A673 (cell line): ENCODE measurements around the gene RSPH1. TPM values are rescaled to one million over a fixed set of nuclear protein-coding genes. Genes with fewer than 3 reads are reported as not detected.

Source experiments
- BruUV-seq: library from RNA; stranded (reverse); fragments of 400-500 nt; replicated peaks from 2 replicates; lab custom pipeline; 2021; lab: Mats Ljungman, UMichigan
- CTCF ChIA-PET: fragments of 300-600 bp; sonication (Branson Sonifier 250); formaldehyde crosslinking; loops from one replicate; lab custom pipeline; 2022; ENCODE audit warnings: antibody characterized with exemption; lab: Charles Lee
- POLR2A ChIA-PET: fragments of 300-600 bp; sonication (Branson Sonifier 250); formaldehyde crosslinking; loops from one replicate; lab custom pipeline; 2022; ENCODE audit warnings: antibody characterized with exemption; ENCODE audit not compliant: low non-redundant PET; lab: Charles Lee
- DNase-seq: peaks from one replicate; pipeline ENCODE4 v3.0.0-alpha.2; 2015; ENCODE audit warnings: low spot score
- H3K27ac ChIP-seq: fragments of 200-600 bp; sonication (generic); 2 replicates; pipeline ENCODE4 v1.5.1; 2016; ENCODE audit warnings: mixed run types, low read depth, mild to moderate bottlenecking, mixed read lengths, antibody characterized with exemption, low read length; ENCODE audit not compliant: poor library complexity, severe bottlenecking
- H3K27me3 ChIP-seq: fragments of 200-600 bp; sonication (generic); replicated peaks from 2 replicates; pipeline ENCODE4 v1.6.1; 2017; ENCODE audit warnings: mixed run types, low read depth, mild to moderate bottlenecking, mixed read lengths, antibody characterized with exemption, low read length; ENCODE audit not compliant: insufficient read depth, poor library complexity
- H3K36me3 ChIP-seq: fragments of 200-600 bp; sonication (generic); 2 replicates; pipeline ENCODE4 v1.6.1; 2016; ENCODE audit warnings: mixed run types, mild to moderate bottlenecking, mixed read lengths, antibody characterized with exemption, low read length; ENCODE audit not compliant: insufficient read depth, poor library complexity, severe bottlenecking
- H3K4me1 ChIP-seq: fragments of 200-600 bp; sonication (generic); 2 replicates; pipeline ENCODE4 v1.6.1; 2017; ENCODE audit warnings: mixed run types, mild to moderate bottlenecking, mixed read lengths, antibody characterized with exemption, low read length; ENCODE audit not compliant: insufficient read depth, poor library complexity, severe bottlenecking
- H3K4me3 ChIP-seq: fragments of 200-600 bp; sonication (generic); 2 replicates; pipeline ENCODE4 v1.5.1; 2016; ENCODE audit warnings: low read depth, mixed run types, mild to moderate bottlenecking, mixed read lengths, low read length; ENCODE audit not compliant: poor library complexity, severe bottlenecking
- H3K9me3 ChIP-seq: fragments of 200-600 bp; sonication (generic); 2 replicates; pipeline ENCODE4 v1.6.1; 2016; ENCODE audit warnings: mixed run types, low read depth, mild to moderate bottlenecking, mixed read lengths, antibody characterized with exemption, low read length; ENCODE audit not compliant: poor library complexity, severe bottlenecking
- CTCF ChIP-seq: fragments of 300-800, 200-600 bp; sonication (generic); conservative IDR thresholded peaks from 2 replicates; pipeline ENCODE4 v1.5.1; 2017; ENCODE audit warnings: low read depth, mild to moderate bottlenecking, antibody characterized with exemption, low read length, moderate library complexity, mixed read lengths
- EZH2 ChIP-seq: fragments of 200-600 bp; sonication (generic); IDR thresholded peaks from 2 replicates; pipeline ENCODE4 v1.6.1; 2017; ENCODE audit warnings: borderline replicate concordance, low read depth, mild to moderate bottlenecking, mixed read lengths, antibody characterized with exemption, low read length; ENCODE audit not compliant: poor library complexity, severe bottlenecking
- intact Hi-C: fragments of 100-400 bp; cut with micrococcal nuclease; formaldehyde crosslinking; loops from one replicate; pipeline ENCODE4 v1.10.0; 2022; ENCODE audit not compliant: unreplicated experiment
- total RNA-seq: library from RNA; stranded (reverse); gene quantifications from 2 replicates; pipeline ENCODE4 v1.2.3, GENCODE V29; 2021

The RSPH1 gene
- total RNA-seq, 1 experiment from 2014 or later: 0.45 TPM

GRCh38 chr21:42454786-42455185 lies 41.2 kb downstream of the RSPH1 start:
- H3K4me3 ChIP-seq: no peak overlapping the region
- no peak for DNase-seq
- intact Hi-C loops: loop anchor here (10.0 kb wide), 1 partner anchor 840 kb away; no protein-coding TSS in a partner anchor
- TF ChIP-seq EZH2: no peak
- no peaks in the 10 kb centered on the region for H3K27me3 ChIP-seq
- H3K27ac ChIP-seq: no peak overlapping the region
- POLR2A ChIA-PET: no interaction called here
- no TSS peak for BruUV-seq
- no peaks in the 10 kb centered on the region for H3K36me3 ChIP-seq
- CTCF ChIA-PET: interaction anchor here (0.6 to 0.7 kb wide), 2 partner anchors 145 to 700 kb away, joined by 3 read pairs; no protein-coding TSS in a partner anchor
- H3K4me1 ChIP-seq: peaks cover 20% of the 10 kb centered on the region
- H3K9me3 ChIP-seq: no peaks in the 10 kb centered on the region

GRCh38 chr21:42453986-42454570 lies 41.9 kb downstream of the RSPH1 start:
- Histone ChIP-seq H3K4me1 (peaks cover 25% of the 10 kb centered on the region), H3K4me3 (no peak overlapping the region), H3K27me3 (no peaks in the 10 kb centered on the region), H3K9me3 (no peaks in the 10 kb centered on the region), H3K27ac (no peak overlapping the region), H3K36me3 (no peaks in the 10 kb centered on the region)
- no peak for DNase-seq
- ChIA-PET CTCF (no interaction called here), POLR2A (no interaction called here)
- no peak for TF ChIP-seq CTCF
- no peak for TF ChIP-seq EZH2
- intact Hi-C loops: loop anchor here (10.0 kb wide), 1 partner anchor 839 kb away; no protein-coding TSS in a partner anchor
- BruUV-seq: no TSS peak

GRCh38 chr21:42453224-42453985 lies 42.6 kb downstream of the RSPH1 start:
- intact Hi-C loops: loop anchor here (10.0 kb wide), 1 partner anchor 839 kb away; no protein-coding TSS in a partner anchor
- no peak for TF ChIP-seq CTCF
- Histone ChIP-seq H3K4me3 (no peak overlapping the region), H3K4me1 (peaks cover 25% of the 10 kb centered on the region), H3K9me3 (no peaks in the 10 kb centered on the region), H3K27me3 (no peaks in the 10 kb centered on the region), H3K27ac (no peak overlapping the region), H3K36me3 (no peaks in the 10 kb centered on the region)
- no TSS peak for BruUV-seq
- DNase-seq: no peak
- CTCF ChIA-PET: no interaction called here
- POLR2A ChIA-PET: no interaction called here
